ENCODE results near the gene THOC6. TPM values are rescaled to one million over a fixed set of nuclear protein-coding genes. Genes with fewer than 3 reads are reported as not detected.

The THOC6 gene
- total RNA-seq (35.6 and 41.2 TPM in 2 replicates), polyA plus RNA-seq (79.4 and 86.2 TPM in 2 replicates)

- peak within 1 kb of the TSS; percentile 99 for H3K4me2 ChIP-seq
- H3K79me2 ChIP-seq = peaks cover 24% of the 10 kb centered on the region
- H3K27me3 ChIP-seq = no peaks in the 10 kb centered on the region
- DNase-seq (ENCODE audit: low spot score) = peak; percentile 98
- TF ChIP-seq, protein P1, sequence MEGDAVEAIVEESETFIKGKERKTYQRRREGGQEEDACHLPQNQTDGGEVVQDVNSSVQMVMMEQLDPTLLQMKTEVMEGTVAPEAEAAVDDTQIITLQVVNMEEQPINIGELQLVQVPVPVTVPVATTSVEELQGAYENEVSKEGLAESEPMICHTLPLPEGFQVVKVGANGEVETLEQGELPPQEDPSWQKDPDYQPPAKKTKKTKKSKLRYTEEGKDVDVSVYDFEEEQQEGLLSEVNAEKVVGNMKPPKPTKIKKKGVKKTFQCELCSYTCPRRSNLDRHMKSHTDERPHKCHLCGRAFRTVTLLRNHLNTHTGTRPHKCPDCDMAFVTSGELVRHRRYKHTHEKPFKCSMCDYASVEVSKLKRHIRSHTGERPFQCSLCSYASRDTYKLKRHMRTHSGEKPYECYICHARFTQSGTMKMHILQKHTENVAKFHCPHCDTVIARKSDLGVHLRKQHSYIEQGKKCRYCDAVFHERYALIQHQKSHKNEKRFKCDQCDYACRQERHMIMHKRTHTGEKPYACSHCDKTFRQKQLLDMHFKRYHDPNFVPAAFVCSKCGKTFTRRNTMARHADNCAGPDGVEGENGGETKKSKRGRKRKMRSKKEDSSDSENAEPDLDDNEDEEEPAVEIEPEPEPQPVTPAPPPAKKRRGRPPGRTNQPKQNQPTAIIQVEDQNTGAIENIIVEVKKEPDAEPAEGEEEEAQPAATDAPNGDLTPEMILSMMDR (IDR thresholded peaks at IDR 0.05; ENCODE audit: poor library complexity) = no peak
- TF ChIP-seq EZH2 (IDR thresholded peaks at IDR 0.05; ENCODE audit: borderline replicate concordance) = no peak
- TF ChIP-seq EZH2phosphoT487 (IDR thresholded peaks at IDR 0.05; ENCODE audit: low read depth, severe bottlenecking, unreplicated experiment) = no peak
- 2% methylated on average over 54 of the region's 69 CpGs for WGBS (ENCODE audit: low lambda C conversion rate, missing lambda C conversion rate)
- no peaks in the 10 kb centered on the region for H3K36me3 ChIP-seq (replicated peaks; ENCODE audit: insufficient read depth, low read depth)
- H4K20me1 ChIP-seq (ENCODE audit: insufficient read depth, poor library complexity, severe bottlenecking) = peaks cover 5% of the 10 kb centered on the region
- H2AFZ ChIP-seq = peak within 1 kb of the TSS; percentile 45
- no peaks in the 10 kb centered on the region for H3K9me2 ChIP-seq (replicated peaks; ENCODE audit: insufficient read depth)
- peaks cover 33% of the 10 kb centered on the region for H3K4me1 ChIP-seq (ENCODE audit: insufficient read depth)
- H3K9me3 ChIP-seq (ENCODE audit: low read depth) = no peaks in the 10 kb centered on the region
- peak within 1 kb of the TSS; percentile 79 for H3K4me3 ChIP-seq
- H3K27ac ChIP-seq = peak within 1 kb of the TSS; percentile 98
These were observed at the start of gene THOC6, which contains the start of gene HCFC1R1 for GRCh38 chr16:3023669-3024478. Gene THOC6, plus strand, starts transcription at chr16:3024035. Its CDS starts 292 bp downstream, at chr16:3024327. Gene HCFC1R1, minus strand, starts transcription at chr16:3023942. Its CDS starts 1 bp downstream, at chr16:3023941.

DNA sequence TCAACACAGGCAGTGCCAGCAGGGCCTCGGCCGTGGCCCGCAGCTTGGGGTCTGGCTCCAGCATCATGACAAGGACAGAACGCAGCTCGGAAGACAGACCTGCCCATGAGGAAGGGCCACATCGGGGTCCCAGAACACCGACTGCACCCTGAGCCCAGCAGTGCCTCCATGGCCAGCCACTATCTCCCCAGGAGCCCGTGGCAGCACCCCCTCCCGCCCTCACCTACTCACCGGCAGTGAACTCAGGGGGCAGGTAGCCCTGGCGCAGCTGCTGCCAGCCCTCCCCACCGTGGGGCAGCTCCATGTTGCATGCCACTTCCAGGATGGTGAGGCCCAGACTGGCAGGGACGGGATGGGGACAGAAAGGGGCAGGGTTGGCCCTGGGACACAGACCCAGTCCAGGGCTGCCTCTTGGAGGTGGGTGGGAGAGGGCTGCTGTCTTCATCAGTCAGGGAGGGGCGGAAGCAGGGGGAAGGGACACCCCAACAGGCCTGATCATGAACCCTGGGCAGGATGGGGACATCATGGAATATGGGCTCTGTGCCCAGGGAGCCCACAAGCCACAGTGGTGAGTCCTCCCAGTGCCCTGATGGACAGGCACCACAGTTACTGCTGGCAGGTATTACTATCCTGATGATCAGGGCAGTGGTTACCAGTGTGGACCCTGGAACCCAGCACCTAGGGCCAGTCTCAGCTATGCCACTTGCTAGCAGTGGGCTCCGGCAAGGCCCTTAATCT lies 49.3 kb upstream of the THOC6 start:
- Histone ChIP-seq H3K4me2 (no peak overlapping the region), H3K27me3 (no peaks in the 10 kb centered on the region), H3K36me3 (replicated peaks; ENCODE audit: insufficient read depth, low read depth) (no peaks in the 10 kb centered on the region), H3K9me2 (replicated peaks; ENCODE audit: insufficient read depth) (no peaks in the 10 kb centered on the region), H3K4me1 (ENCODE audit: insufficient read depth) (peaks cover 3% of the 10 kb centered on the region), H4K20me1 (ENCODE audit: insufficient read depth, poor library complexity, severe bottlenecking) (no peaks in the 10 kb centered on the region), H3K79me2 (no peaks in the 10 kb centered on the region), H3K9me3 (ENCODE audit: low read depth) (no peaks in the 10 kb centered on the region), H2AFZ (no peak overlapping the region), H3K27ac (no peak overlapping the region), H3K4me3 (no peak overlapping the region)
- WGBS (ENCODE audit: low lambda C conversion rate, missing lambda C conversion rate) = 94% methylated on average over 12 of the region's 15 CpGs
- DNase-seq (ENCODE audit: low spot score) = no peak
- TF ChIP-seq EZH2 (IDR thresholded peaks at IDR 0.05; ENCODE audit: borderline replicate concordance) (no peak), EZH2phosphoT487 (IDR thresholded peaks at IDR 0.05; ENCODE audit: low read depth, severe bottlenecking, unreplicated experiment) (no peak)
- TF ChIP-seq, protein P1 (IDR thresholded peaks at IDR 0.05; ENCODE audit: poor library complexity) = no peak

- Histone ChIP-seq H3K27me3 (no peaks in the 10 kb centered on the region), H2AFZ (no peak overlapping the region), H3K79me2 (peaks cover 5% of the 10 kb centered on the region), H3K4me1 (ENCODE audit: insufficient read depth) (peaks cover 2% of the 10 kb centered on the region), H3K9me3 (ENCODE audit: low read depth) (no peaks in the 10 kb centered on the region), H3K4me3 (no peak overlapping the region), H3K4me2 (no peak overlapping the region), H3K27ac (no peak overlapping the region), H3K36me3 (replicated peaks; ENCODE audit: insufficient read depth, low read depth) (no peaks in the 10 kb centered on the region), H3K9me2 (replicated peaks; ENCODE audit: insufficient read depth) (no peaks in the 10 kb centered on the region), H4K20me1 (ENCODE audit: insufficient read depth, poor library complexity, severe bottlenecking) (no peaks in the 10 kb centered on the region)
- no peak for DNase-seq (ENCODE audit: low spot score)
- TF ChIP-seq EZH2 (IDR thresholded peaks at IDR 0.05; ENCODE audit: borderline replicate concordance) = no peak
- no peak for TF ChIP-seq EZH2phosphoT487 (IDR thresholded peaks at IDR 0.05; ENCODE audit: low read depth, severe bottlenecking, unreplicated experiment)
- TF ChIP-seq, protein P1 (IDR thresholded peaks at IDR 0.05; ENCODE audit: poor library complexity) = no peak
- 96% methylated on average over 28 of the region's 28 CpGs for WGBS (ENCODE audit: low lambda C conversion rate, missing lambda C conversion rate)
These were observed 48.6 kb upstream of the THOC6 start for GRCh38 chr16:2975161-2975795.

Data from hepatocyte (in vitro differentiated cells).